Lower leg skin (tissue), 4 donors: ENCODE data around the gene TBC1D20. TPM values are rescaled to one million over a fixed set of nuclear protein-coding genes. Genes with fewer than 3 reads are reported as not detected.

ENCODE experiments used
- DNase-seq, 2 donors: peaks; one replicate each; pipeline ENCODE4 v3.0.0-alpha.2; 2019; ENCODE audit warnings: low spot score in 2 of 2
- H3K4me3 ChIP-seq: fragments of 200-600 bp; sonication (generic); 2 replicates; pipeline ENCODE4 v1.5.1; 2017; ENCODE audit warnings: mild to moderate bottlenecking, low read depth; ENCODE audit not compliant: poor library complexity, severe bottlenecking
- CTCF ChIP-seq, 3 donors: fragments of 450-650 bp; IDR thresholded peaks; one replicate each; pipeline ENCODE4 v1.5.1; 2016; ENCODE audit warnings: antibody characterized with exemption in 3 of 3, mild to moderate bottlenecking in 3 of 3, moderate library complexity in 2 of 3
- POLR2A ChIP-seq, 2 donors: fragments of 450-650 bp; IDR thresholded peaks; one replicate each; pipeline ENCODE4 v1.6.1; 2016 to 2017; ENCODE audit warnings: antibody characterized with exemption in 2 of 2, mild to moderate bottlenecking in 1 of 2, moderate library complexity in 1 of 2
- WGBS, 2 donors: methylation state at CpG; one replicate each; pipeline ENCODE4 v1.1.5; 2018; 5-methylcytosine and 5-hydroxymethylcytosine counted together
- intact Hi-C: fragments of 100-400 bp; cut with DNase I; formaldehyde crosslinking; loops from one replicate; pipeline ENCODE4 v1.15.0; 2023; ENCODE audit warnings: low total_unique reads
- total RNA-seq, 4 donors: library from RNA; depleted of rRNA; stranded (reverse); fragments of >200 nt; gene quantifications; one replicate each; pipeline ENCODE4 v1.1.0, GENCODE V29; 2016

The TBC1D20 gene
- total RNA-seq, 4 donors from 2014 or later = 36.5 to 44.8 (median 42.5) TPM

DNA sequence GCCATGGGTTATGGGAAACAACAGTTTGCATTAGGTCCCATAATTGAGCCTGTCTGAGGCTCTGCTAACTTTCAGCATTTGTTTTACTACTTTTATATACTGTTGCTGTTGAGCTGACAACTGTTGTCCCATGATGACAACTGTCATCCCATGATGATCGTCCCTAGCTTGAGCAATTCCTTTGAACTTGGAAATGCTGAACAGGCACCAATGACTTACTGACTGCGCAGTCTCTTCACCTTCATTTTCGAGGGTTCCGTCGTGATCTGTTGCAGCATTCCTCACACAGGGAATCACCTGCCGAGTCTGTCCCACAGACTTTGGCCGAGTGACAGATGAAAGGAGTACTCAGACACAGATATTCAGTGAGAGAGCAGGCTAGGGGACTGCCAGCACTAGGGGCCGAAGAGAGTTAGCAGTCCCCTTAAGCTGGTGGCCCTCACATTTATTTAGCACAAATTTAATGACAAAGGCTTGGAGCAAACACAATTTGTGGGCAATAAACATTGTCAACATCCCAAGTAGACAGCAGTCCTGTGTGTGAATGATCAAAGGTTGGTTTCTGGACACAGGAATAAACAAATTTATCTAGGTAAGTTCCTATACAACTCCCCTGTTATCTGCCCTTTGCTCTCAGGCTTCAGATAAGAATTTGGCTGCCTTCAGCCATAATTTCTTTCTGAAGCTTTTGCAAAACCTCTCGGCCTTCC lies 10.0 kb upstream of the TBC1D20 start:
- no peak for DNase-seq
- H3K4me3 ChIP-seq = no peak overlapping the region
- 90 to 91% methylated on average over 9 of the region's 9 CpGs for WGBS, 2 donors
- no peak for TF ChIP-seq POLR2A (IDR thresholded peaks at IDR 0.05)
- TF ChIP-seq CTCF (IDR thresholded peaks at IDR 0.05) = no peak
- intact Hi-C loops = no loop called here

GRCh38 chr20:469746-470490 lies 7.6 kb upstream of the TBC1D20 start:
- no peak overlapping the region for H3K4me3 ChIP-seq
- no peak for TF ChIP-seq POLR2A (IDR thresholded peaks at IDR 0.05)
- no peak for TF ChIP-seq CTCF (IDR thresholded peaks at IDR 0.05)
- intact Hi-C loops = no loop called here
- DNase-seq = no peak
- 82 to 84% methylated on average over 8 of the region's 8 CpGs for WGBS, 2 donors

GRCh38 chr20:467755-468154 lies 5.4 kb upstream of the TBC1D20 start:
- H3K4me3 ChIP-seq = no peak overlapping the region
- WGBS, 2 donors = 84 to 89% methylated on average over 7 of the region's 7 CpGs
- no peak for TF ChIP-seq POLR2A (IDR thresholded peaks at IDR 0.05)
- no peak for TF ChIP-seq CTCF (IDR thresholded peaks at IDR 0.05)
- intact Hi-C loops = no loop called here
- DNase-seq = no peak

DNA sequence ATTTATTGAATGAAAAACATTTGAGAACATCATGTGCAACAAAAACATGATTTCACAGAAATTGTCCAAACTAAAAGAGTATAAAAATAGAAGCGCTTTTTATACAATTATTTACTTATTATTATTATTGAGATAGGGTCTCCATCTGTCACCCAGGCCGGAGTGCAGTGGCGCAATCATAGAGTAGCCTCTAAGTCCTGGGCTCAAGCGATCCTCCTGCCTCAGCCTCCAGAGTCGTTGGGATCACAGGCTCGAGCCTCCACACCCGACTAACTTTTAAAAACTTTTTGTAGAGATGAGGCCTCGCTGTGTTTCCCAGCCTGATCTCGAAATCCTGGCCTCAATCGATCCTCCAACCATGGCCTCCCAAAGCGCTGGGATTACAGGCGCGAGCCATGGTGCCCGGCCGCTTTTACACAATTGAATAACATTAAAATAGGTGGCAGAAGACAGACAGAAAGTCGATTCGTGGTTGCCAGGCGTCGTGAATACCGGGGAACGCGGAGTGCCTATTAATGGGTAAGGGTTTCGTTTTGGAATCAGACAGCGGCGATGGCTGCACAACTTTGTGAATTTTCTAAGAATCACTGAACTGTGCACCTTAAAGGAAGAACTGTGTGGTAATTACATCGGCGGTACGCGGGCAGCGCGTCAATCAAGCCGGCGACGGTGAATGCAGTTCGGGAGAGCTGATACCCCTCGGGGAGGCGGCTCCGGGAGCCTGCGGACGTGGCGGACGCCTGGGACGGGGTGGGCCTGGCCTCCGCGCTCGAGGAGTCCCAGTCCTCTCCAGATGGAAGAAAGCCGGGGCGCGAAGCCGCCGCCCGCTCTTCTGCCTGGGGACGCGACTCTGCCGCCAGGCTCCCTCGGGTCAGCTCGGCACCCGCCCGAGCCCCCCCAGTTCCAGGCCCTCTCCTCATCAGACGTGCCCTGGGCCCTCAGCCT lies 807 bp downstream of the TBC1D20 start:
- TF ChIP-seq POLR2A (IDR thresholded peaks at IDR 0.05) (no peak), CTCF (IDR thresholded peaks at IDR 0.05) (no peak)
- intact Hi-C loops = no loop called here
- H3K4me3 ChIP-seq = peak overlapping the region; percentile 90
- WGBS, 2 donors = 10 to 12% methylated on average over 36 to 46 of the region's 60 CpGs
- DNase-seq = peak; percentile 22 to 92

DNA sequence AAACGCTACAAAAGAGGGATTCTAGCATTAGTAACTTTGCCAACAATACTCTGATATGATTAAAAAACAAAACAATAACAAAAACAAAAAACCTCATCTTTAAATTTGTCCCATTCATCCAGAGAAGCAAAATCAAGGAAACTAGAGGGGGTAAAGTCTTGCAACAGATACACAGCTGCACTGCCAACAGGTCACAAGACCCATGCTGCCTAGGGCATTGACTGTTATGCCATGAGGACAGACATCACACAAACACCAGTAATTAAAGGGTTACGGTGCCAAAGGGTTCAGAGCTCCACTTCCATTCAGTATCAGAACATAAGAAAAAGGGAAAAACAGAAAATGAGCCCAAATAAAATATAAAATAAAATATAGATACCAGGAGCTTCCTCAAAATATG lies 1.6 kb downstream of the TBC1D20 start:
- no peak overlapping the region for H3K4me3 ChIP-seq
- WGBS, 2 donors = 22 to 32% methylated on average over 2 of the region's 2 CpGs
- TF ChIP-seq POLR2A (IDR thresholded peaks at IDR 0.05) (no peak), CTCF (IDR thresholded peaks at IDR 0.05) (peak in 1 of 3 donors; percentile 3)
- intact Hi-C loops = no loop called here
- DNase-seq = peak; percentile 46 to 87
